PC-3 (cell line): ENCODE measurements around the gene MKX.

ENCODE experiments used
- CTCF ChIP-seq: fragments of 300-600 bp; sonication (generic); conservative IDR thresholded peaks from 2 replicates; pipeline ENCODE4 v1.5.1; 2017; ENCODE audit warnings: antibody characterized with exemption, low read depth, mild to moderate bottlenecking, low read length
- EZH2 ChIP-seq: fragments of 300-600 bp; sonication (generic); IDR thresholded peaks from one replicate; pipeline ENCODE4 v1.6.1; 2017; ENCODE audit warnings: antibody characterized with exemption, mild to moderate bottlenecking, low read length; ENCODE audit not compliant: unreplicated experiment
- EZH2phosphoT487 ChIP-seq: fragments of 300-600 bp; sonication (generic); IDR thresholded peaks from 2 replicates; pipeline ENCODE4 v1.6.1; 2018; ENCODE audit warnings: mild to moderate bottlenecking, antibody characterized with exemption, low read length, borderline replicate concordance

- TF ChIP-seq CTCF = no peak
- no peak for TF ChIP-seq EZH2
- TF ChIP-seq EZH2phosphoT487 = no peak
Observed at GRCh38 chr10:27660268-27660667, 85.4 kb downstream of the MKX start.
